ENCODE results near the gene PARL. TPM values are rescaled to one million over a fixed set of nuclear protein-coding genes. Genes with fewer than 3 reads are reported as not detected.
A peak's percentile ranks its signal among the peaks of the same experiment; 100 is the strongest.

The PARL gene
- total and polyA plus RNA-seq, 2 donors (not counting 1 experiment from before 2014, with no cell fraction given) = 23.5 to 46.7 TPM

GRCh38 chr3:183824761-183825455 is 59.8 kb downstream of the PARL start:
- peak overlapping the region; percentile 11 to 56 (median 51) for H3K4me3 ChIP-seq (ENCODE audit: control extremely low read depth in 1 of 5, extremely low read depth in 1 of 5, insufficient read depth in 1 of 5, low read depth in 2 of 5, low read length in 4 of 5)
- ChIA-PET CTCF (interaction anchor here (2.8 kb wide), 1 partner anchor 60 kb away, joined by 12 read pairs; the partner anchor contains the start of gene PARL), POLR2A (interaction anchor here (0.6 kb wide), 1 partner anchor 850 kb away, joined by 3 read pairs; no protein-coding TSS in a partner anchor)
- no peaks in the 10 kb centered on the region for H3K79me2 ChIP-seq (ENCODE audit: control insufficient read depth, insufficient read depth, low read length)
- Mint-ChIP-seq H3K4me3 (peak overlapping the region; percentile 86), H3K4me1 (peaks cover 16% of the 10 kb centered on the region), H3K27me3 (peaks cover 4% of the 10 kb centered on the region), H3K27ac (no peak overlapping the region), H3K9me3 (ENCODE audit: insufficient read depth) (no peaks in the 10 kb centered on the region)
- peak overlapping the region; percentile 89 for H3K4me2 ChIP-seq (replicated peaks; ENCODE audit: low read depth, low read length, poor library complexity, severe bottlenecking)
- DNase-seq (peak; percentile 29), ATAC-seq (ENCODE audit: low read depth) (peak; percentile 15)
- H3K36me3 ChIP-seq (replicated peaks in 1 of 2; ENCODE audit: control extremely low read depth in 1 of 2, control insufficient read depth in 1 of 2, extremely low read depth in 1 of 2, insufficient read depth in 2 of 2, low read length in 1 of 2) = peaks cover 0 to 5% of the 10 kb centered on the region in 2 experiments
- H3K4me1 ChIP-seq (ENCODE audit: control insufficient read depth in 2 of 2, insufficient read depth in 2 of 2, low read length in 2 of 2) = peaks cover 11 to 14% of the 10 kb centered on the region in 2 donors
- no peaks in the 10 kb centered on the region for H4K20me1 ChIP-seq (ENCODE audit: control insufficient read depth, insufficient read depth, low read length, poor library complexity, severe bottlenecking)
- no peak for TF ChIP-seq CTCF (IDR thresholded peaks at IDR 0.05)
- intact Hi-C loops (cut with micrococcal nuclease) = loop anchor here (1.0 kb wide), 1 partner anchor 59 kb away; the partner anchor contains the start of gene PARL
- H3K9me3 ChIP-seq (ENCODE audit: control extremely low read depth in 1 of 3, control insufficient read depth in 2 of 3, insufficient read depth in 1 of 3, low read length in 2 of 3) = no peaks in the 10 kb centered on the region
- H3K27me3 ChIP-seq (replicated peaks in 1 of 4; ENCODE audit: control extremely low read depth in 1 of 4, control insufficient read depth in 3 of 4, insufficient read depth in 4 of 4, low read length in 3 of 4) = peaks cover 0 to 12% (median 2%) of the 10 kb centered on the region in 4 experiments
- under 1% methylated on average over 88 of the region's 88 CpGs for WGBS (ENCODE audit: insufficient coverage)
- H3K9ac ChIP-seq (ENCODE audit: low read length) = peak overlapping the region; percentile 62
- no peak overlapping the region for H3K27ac ChIP-seq (ENCODE audit: low read length in 2 of 2)
- H2AFZ ChIP-seq (ENCODE audit: insufficient read depth, low read depth, low read length, poor library complexity, severe bottlenecking) = peak overlapping the region; percentile 59

GRCh38 chr3:183823963-183824362 is 60.7 kb downstream of the PARL start:
- no peaks in the 10 kb centered on the region for H3K79me2 ChIP-seq (ENCODE audit: control insufficient read depth, insufficient read depth, low read length)
- peak overlapping the region; percentile 89 for H3K4me2 ChIP-seq (replicated peaks; ENCODE audit: low read depth, low read length, poor library complexity, severe bottlenecking)
- H4K20me1 ChIP-seq (ENCODE audit: control insufficient read depth, insufficient read depth, low read length, poor library complexity, severe bottlenecking) = no peaks in the 10 kb centered on the region
- ChIA-PET CTCF (no interaction called here), POLR2A (no interaction called here)
- H3K4me1 ChIP-seq (ENCODE audit: control insufficient read depth in 2 of 2, insufficient read depth in 2 of 2, low read length in 2 of 2) = peaks cover 11 to 14% of the 10 kb centered on the region in 2 donors
- Mint-ChIP-seq H3K9me3 (ENCODE audit: insufficient read depth) (no peaks in the 10 kb centered on the region), H3K4me1 (peaks cover 16% of the 10 kb centered on the region), H3K27ac (no peak overlapping the region), H3K4me3 (peak overlapping the region; percentile 86), H3K27me3 (peaks cover 4% of the 10 kb centered on the region)
- H3K9ac ChIP-seq (ENCODE audit: low read length) = peak overlapping the region; percentile 62
- no peak overlapping the region for H3K4me3 ChIP-seq (ENCODE audit: control extremely low read depth in 1 of 5, extremely low read depth in 1 of 5, insufficient read depth in 1 of 5, low read depth in 2 of 5, low read length in 4 of 5)
- H3K27me3 ChIP-seq (replicated peaks in 1 of 4; ENCODE audit: control extremely low read depth in 1 of 4, control insufficient read depth in 3 of 4, insufficient read depth in 4 of 4, low read length in 3 of 4) = peaks cover 0 to 12% (median 2%) of the 10 kb centered on the region in 4 experiments
- ATAC-seq (ENCODE audit: low read depth) (no peak), DNase-seq (no peak)
- H3K36me3 ChIP-seq (replicated peaks in 1 of 2; ENCODE audit: control extremely low read depth in 1 of 2, control insufficient read depth in 1 of 2, extremely low read depth in 1 of 2, insufficient read depth in 2 of 2, low read length in 1 of 2) = peaks cover 0 to 3% of the 10 kb centered on the region in 2 experiments
- WGBS (ENCODE audit: insufficient coverage) = no CpG with 5 or more reads among the region's 5 CpGs
- intact Hi-C loops (cut with micrococcal nuclease) = no loop called here
- no peak overlapping the region for H3K27ac ChIP-seq (ENCODE audit: low read length in 2 of 2)
- no peak overlapping the region for H2AFZ ChIP-seq (ENCODE audit: insufficient read depth, low read depth, low read length, poor library complexity, severe bottlenecking)
- H3K9me3 ChIP-seq (ENCODE audit: control extremely low read depth in 1 of 3, control insufficient read depth in 2 of 3, insufficient read depth in 1 of 3, low read length in 2 of 3) = no peaks in the 10 kb centered on the region
- TF ChIP-seq CTCF (IDR thresholded peaks at IDR 0.05) (no peak), EZH2 (IDR thresholded peaks at IDR 0.05; ENCODE audit: borderline replicate concordance, insufficient read depth, low read depth, low read length, poor library complexity, severe bottlenecking) (no peak)
